H9 (cell line): ENCODE measurements around the gene OMA1. TPM values are rescaled to one million over a fixed set of nuclear protein-coding genes. Genes with fewer than 3 reads are reported as not detected.

Source experiments
- DNase-seq: peaks from one replicate; pipeline ENCODE4 v3.0.0-alpha.2; 2017
- H2AFZ ChIP-seq: one replicate; pipeline ENCODE4 v1.6.1; 2013; ENCODE audit warnings: mild to moderate bottlenecking, low read length, control low read depth, moderate library complexity
- H2AK5ac ChIP-seq: 2 replicates; pipeline ENCODE4 v1.6.1; 2013; ENCODE audit warnings: low read length, control low read depth, mixed read lengths; ENCODE audit not compliant: insufficient read length
- H2BK120ac ChIP-seq: one replicate; pipeline ENCODE4 v1.6.1; 2013; ENCODE audit warnings: low read depth, mild to moderate bottlenecking, low read length, control low read depth, inconsistent platforms; ENCODE audit not compliant: poor library complexity, severe bottlenecking
- H2BK12ac ChIP-seq: 2 replicates; pipeline ENCODE4 v1.6.1; 2013; ENCODE audit warnings: low read length, control low read depth, mixed read lengths, low read depth; ENCODE audit not compliant: insufficient read length
- H2BK15ac ChIP-seq: 2 replicates; pipeline ENCODE4 v1.6.1; 2013; ENCODE audit warnings: low read depth, low read length, control low read depth
- H2BK20ac ChIP-seq: one replicate; pipeline ENCODE4 v1.6.1; 2013; ENCODE audit warnings: low read depth, mild to moderate bottlenecking, low read length, control low read depth, inconsistent platforms; ENCODE audit not compliant: poor library complexity, severe bottlenecking
- H2BK5ac ChIP-seq: 2 replicates; pipeline ENCODE4 v1.6.1; 2013; ENCODE audit warnings: low read length, control low read depth, mixed read lengths; ENCODE audit not compliant: insufficient read length
- H3K14ac ChIP-seq: 2 replicates; pipeline ENCODE4 v1.6.1; 2013; ENCODE audit warnings: low read length, control low read depth; ENCODE audit not compliant: insufficient read depth
- H3K18ac ChIP-seq: 2 replicates; pipeline ENCODE4 v1.6.1; 2013; ENCODE audit warnings: low read depth, mild to moderate bottlenecking, mixed read lengths, low read length, control low read depth; ENCODE audit not compliant: insufficient read length
- H3K23ac ChIP-seq: 2 replicates; pipeline ENCODE4 v1.6.1; 2013; ENCODE audit warnings: low read length, control low read depth, mixed read lengths, low read depth; ENCODE audit not compliant: insufficient read length
- H3K23me2 ChIP-seq: 2 replicates; pipeline ENCODE4 v1.6.1; 2013; ENCODE audit warnings: low read depth, mild to moderate bottlenecking, mixed read lengths, low read length, control low read depth; ENCODE audit not compliant: insufficient read length, poor library complexity, severe bottlenecking
- H3K27ac ChIP-seq: 2 replicates; pipeline ENCODE4 v1.5.1; 2013; ENCODE audit warnings: low read length, control low read depth, mixed read lengths, low read depth; ENCODE audit not compliant: insufficient read length
- H3K27me3 ChIP-seq: 2 replicates; pipeline ENCODE4 v1.6.1; 2013; ENCODE audit warnings: low read length, control low read depth, inconsistent platforms; ENCODE audit not compliant: insufficient read depth
- H3K4ac ChIP-seq: 2 replicates; pipeline ENCODE4 v1.6.1; 2013; ENCODE audit warnings: low read depth, mild to moderate bottlenecking, control low read depth, inconsistent platforms, low read length, moderate library complexity
- H3K4me1 ChIP-seq: 2 replicates; pipeline ENCODE4 v1.6.1; 2013; ENCODE audit warnings: low read length, control low read depth, inconsistent platforms; ENCODE audit not compliant: insufficient read depth
- H3K4me2 ChIP-seq: 2 replicates; pipeline ENCODE4 v1.6.1; 2013; ENCODE audit warnings: low read length, control low read depth, mixed read lengths; ENCODE audit not compliant: insufficient read length, insufficient read depth
- H3K56ac ChIP-seq: 2 replicates; pipeline ENCODE4 v1.6.1; 2013; ENCODE audit warnings: low read depth, mild to moderate bottlenecking, mixed read lengths, low read length, control low read depth; ENCODE audit not compliant: insufficient read length
- H3K79me1 ChIP-seq: 2 replicates; pipeline ENCODE4 v1.6.1; 2013; ENCODE audit warnings: low read depth, mild to moderate bottlenecking, moderate library complexity, low read length, control low read depth, inconsistent platforms; ENCODE audit not compliant: insufficient read depth, poor library complexity, severe bottlenecking
- H3K79me2 ChIP-seq: 2 replicates; pipeline ENCODE4 v1.6.1; 2013; ENCODE audit warnings: low read length, control low read depth, inconsistent platforms; ENCODE audit not compliant: insufficient read depth
- H3K9ac ChIP-seq: 2 replicates; pipeline ENCODE4 v1.6.1; 2013; ENCODE audit warnings: low read length, control low read depth, mixed read lengths; ENCODE audit not compliant: insufficient read length; ENCODE audit errors: extremely low read depth
- H3K9me3 ChIP-seq: one replicate; pipeline ENCODE4 v1.6.1; 2013; ENCODE audit warnings: low read depth, low read length, inconsistent platforms; ENCODE audit not compliant: control insufficient read depth
- H3T11ph ChIP-seq: one replicate; pipeline ENCODE4 v1.6.1; 2013; ENCODE audit warnings: mild to moderate bottlenecking, low read length, control low read depth, inconsistent platforms
- H4K20me1 ChIP-seq: one replicate; pipeline ENCODE4 v1.6.1; 2013; ENCODE audit not compliant: control insufficient read depth, insufficient read length, insufficient read depth
- H4K5ac ChIP-seq: 2 replicates; pipeline ENCODE4 v1.6.1; 2013; ENCODE audit warnings: low read depth, mild to moderate bottlenecking, mixed read lengths, low read length, control low read depth; ENCODE audit not compliant: insufficient read length
- H4K8ac ChIP-seq: replicated peaks from 2 replicates; pipeline ENCODE4 v1.6.1; 2013; ENCODE audit warnings: low read length, control low read depth, mixed read lengths, low read depth; ENCODE audit not compliant: insufficient read length
- H4K91ac ChIP-seq: 2 replicates; pipeline ENCODE4 v1.6.1; 2013; ENCODE audit warnings: low read depth, mild to moderate bottlenecking, moderate library complexity, mixed read lengths, low read length, control low read depth; ENCODE audit not compliant: insufficient read length
- H3K27ac Mint-ChIP-seq, 3 experiments: 2 replicates in 2 of 3; 3 replicates in 1 of 3; pipeline ENCODE4 v1.8.0; 2020 to 2021; ENCODE audit warnings: mixed read lengths in 3 of 3, mild to moderate bottlenecking in 1 of 3, moderate library complexity in 1 of 3
- H3K27me3 Mint-ChIP-seq: 2 replicates; pipeline ENCODE4 v1.8.0; 2021; ENCODE audit warnings: low read depth, mild to moderate bottlenecking, moderate library complexity, mixed read lengths
- H3K36me3 Mint-ChIP-seq, 3 experiments: 2 replicates in 2 of 3; 3 replicates in 1 of 3; pipeline ENCODE4 v1.8.0; 2020 to 2021; ENCODE audit warnings: low read depth in 3 of 3, mixed read lengths in 3 of 3; ENCODE audit not compliant: insufficient read depth in 1 of 3
- H3K4me1 Mint-ChIP-seq, 2 experiments: 2 replicates each; pipeline ENCODE4 v1.8.0; 2020; ENCODE audit warnings: mixed read lengths in 2 of 2
- H3K4me3 Mint-ChIP-seq, 2 experiments: 2 replicates in 1 of 2; 3 replicates in 1 of 2; pipeline ENCODE4 v1.8.0; 2020 to 2021; ENCODE audit warnings: mild to moderate bottlenecking in 2 of 2, mixed read lengths in 2 of 2, moderate library complexity in 1 of 2
- H3K9me3 Mint-ChIP-seq, 2 experiments: 2 replicates in 1 of 2; 3 replicates in 1 of 2; pipeline ENCODE4 v1.8.0; 2020; ENCODE audit warnings: mild to moderate bottlenecking in 2 of 2, mixed read lengths in 2 of 2, moderate library complexity in 1 of 2
- CTCF ChIP-seq: fragments of 200-600 bp; sonication (generic); conservative IDR thresholded peaks from 3 replicates; pipeline ENCODE4 v1.8.0; 2021; ENCODE audit warnings: antibody characterized with exemption, mild to moderate bottlenecking
- WGBS: extraction: QIAGEN DNeasy Blood & Tissue Kit; methylation state at CpG from one replicate; pipeline ENCODE4 v1.1.7; 2013; ENCODE audit warnings: missing lambda C conversion rate, low lambda C conversion rate, mixed read lengths; ENCODE audit not compliant: insufficient read length; ENCODE audit errors: extremely low coverage; 5-methylcytosine and 5-hydroxymethylcytosine counted together
- total RNA-seq: library from RNA; stranded (reverse); gene quantifications from 2 replicates; pipeline ENCODE4 v1.2.1, GENCODE V29; 2021

Gene OMA1
- total RNA-seq, 1 experiment from 2014 or later: 12.9 TPM

- Mint-ChIP-seq H3K4me3 (no peak overlapping the region), H3K27ac (no peak overlapping the region), H3K9me3 (no peaks in the 10 kb centered on the region; a peak in 1 of 5 replicates), H3K4me1 (peaks cover 43 to 44% of the 10 kb centered on the region in 2 experiments), H3K27me3 (no peaks in the 10 kb centered on the region; the same call in 1 of the 2 replicates), H3K36me3 (no peaks in the 10 kb centered on the region)
- no peak overlapping the region for H3K4me2 ChIP-seq
- H3K23ac ChIP-seq: no peak overlapping the region
- H2AFZ ChIP-seq: no peak overlapping the region
- H3T11ph ChIP-seq: no peak overlapping the region
- H4K91ac ChIP-seq: no peak overlapping the region
- no peak overlapping the region for H3K4ac ChIP-seq
- no peak overlapping the region for H2BK120ac ChIP-seq
- no peaks in the 10 kb centered on the region for H3K27me3 ChIP-seq
- H4K20me1 ChIP-seq: no peaks in the 10 kb centered on the region
- no peak for TF ChIP-seq CTCF
- H3K27ac ChIP-seq: no peak overlapping the region
- H2BK15ac ChIP-seq: no peak overlapping the region
- no peak overlapping the region for H4K8ac ChIP-seq
- H3K56ac ChIP-seq: no peak overlapping the region
- no peak overlapping the region for H3K14ac ChIP-seq
- WGBS: no CpG with 5 or more reads among the region's 4 CpGs
- no peak for DNase-seq
- no peaks in the 10 kb centered on the region for H3K23me2 ChIP-seq
- no peaks in the 10 kb centered on the region for H3K79me2 ChIP-seq
- no peak overlapping the region for H2BK12ac ChIP-seq
- peaks cover 3% of the 10 kb centered on the region; the same call in 1 of the 2 replicates for H3K4me1 ChIP-seq
- no peak overlapping the region for H3K9ac ChIP-seq
- H4K5ac ChIP-seq: no peak overlapping the region
- H2BK5ac ChIP-seq: no peak overlapping the region
- H2AK5ac ChIP-seq: no peak overlapping the region
- no peak overlapping the region for H2BK20ac ChIP-seq
- no peaks in the 10 kb centered on the region for H3K79me1 ChIP-seq
- H3K9me3 ChIP-seq: no peaks in the 10 kb centered on the region
- H3K18ac ChIP-seq: no peak overlapping the region
These were observed 21.8 kb upstream of the OMA1 start for GRCh38 chr1:58568271-58568860.
